Measurements from ENCODE around the gene GFPT2. TPM values are rescaled to one million over a fixed set of nuclear protein-coding genes. Genes with fewer than 3 reads are reported as not detected.

Gene GFPT2
- total RNA-seq, 1 donor from 2014 or later = 13.6 TPM

GRCh38 chr5:180332861-180333260 lies 20.3 kb downstream of the GFPT2 start:
- no peak for DNase-seq

GRCh38 chr5:180332051-180332517 lies 21.1 kb downstream of the GFPT2 start:
- no peak for DNase-seq

GRCh38 chr5:180331647-180331950 lies 21.5 kb downstream of the GFPT2 start:
- no peak for DNase-seq

GRCh38 chr5:180330810-180331646 lies 22.1 kb downstream of the GFPT2 start:
- DNase-seq = no peak

GRCh38 chr5:180330270-180330648 lies 22.9 kb downstream of the GFPT2 start:
- no peak for DNase-seq

GRCh38 chr5:180329606-180330269 lies 23.4 kb downstream of the GFPT2 start:
- no peak for DNase-seq

GRCh38 chr5:180329138-180329435 lies 24.0 kb downstream of the GFPT2 start:
- DNase-seq = no peak

GRCh38 chr5:180328296-180329137 lies 24.6 kb downstream of the GFPT2 start:
- peak; percentile 86 for DNase-seq

- DNase-seq = no peak
Observed at GRCh38 chr5:180326989-180327565, 26.1 kb downstream of the GFPT2 start.

GRCh38 chr5:180324601-180324950 lies 28.6 kb downstream of the GFPT2 start:
- DNase-seq = peak; percentile 83

- peak; percentile 25 for DNase-seq
Observed at GRCh38 chr5:180323941-180324600, 29.1 kb downstream of the GFPT2 start.

GRCh38 chr5:180323160-180323559 lies 30.0 kb downstream of the GFPT2 start:
- no peak for DNase-seq

- DNase-seq = no peak
Observed at GRCh38 chr5:180318456-180319089, 34.6 kb downstream of the GFPT2 start.

- DNase-seq = no peak
Observed at GRCh38 chr5:180316586-180316985, 36.5 kb downstream of the GFPT2 start.

GRCh38 chr5:180315762-180316212 lies 37.3 kb downstream of the GFPT2 start:
- peak; percentile 61 for DNase-seq

- peak; percentile 67 for DNase-seq
Observed at GRCh38 chr5:180313677-180314505, 39.2 kb downstream of the GFPT2 start.

- peak; percentile 76 for DNase-seq
Observed at GRCh38 chr5:180311216-180311615, 41.9 kb downstream of the GFPT2 start.

- DNase-seq = no peak
Observed at GRCh38 chr5:180306796-180307195, 46.3 kb downstream of the GFPT2 start.

- DNase-seq = no peak
Observed at GRCh38 chr5:180305481-180305880, 47.7 kb downstream of the GFPT2 start.
